Activated naive CD8-positive, alpha-beta T cell treated with anti-CD3 and anti-CD28 coated beads, Interleukin-2, amount 50 U/mL, for 16 hours (primary cell): ENCODE measurements around the gene ARL11.
A peak's percentile ranks its signal among the peaks of the same experiment; 100 is the strongest.
"Not testable (repeated sequence)": the region's sequence is repeated elsewhere in the genome, so short reads cannot be mapped to it uniquely, and the experiment has no call there.

Source experiments
- DNase-seq: peaks from one replicate; pipeline ENCODE4 v3.0.0-alpha.2; 2020; ENCODE audit warnings: low read depth, low spot score

ARL11 gene

DNA sequence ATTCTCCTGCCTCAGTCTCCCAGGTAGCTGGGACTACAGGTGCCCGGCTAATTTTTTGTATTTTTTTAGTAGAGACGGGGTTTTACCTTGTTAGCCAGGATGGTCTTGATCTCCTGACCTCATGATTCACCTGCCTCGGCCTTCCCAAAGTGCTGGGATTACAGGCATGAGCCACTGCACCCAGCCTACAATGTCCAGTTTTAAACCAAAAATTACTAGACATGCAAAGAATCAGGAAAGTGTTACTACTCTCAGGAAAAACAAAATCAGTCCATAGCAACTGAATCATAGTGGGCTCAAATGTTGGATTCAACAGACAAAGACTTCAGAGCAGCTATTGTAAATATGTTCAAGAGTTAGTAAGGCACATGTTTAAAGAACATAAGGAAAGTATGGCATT is 16.3 kb upstream of the ARL11 start:
- DNase-seq = not testable (repeated sequence)

GRCh38 chr13:49615836-49616675 is 12.3 kb upstream of the ARL11 start:
- DNase-seq = no peak

- no peak for DNase-seq
Measured at GRCh38 chr13:49616676-49617065, 11.6 kb upstream of the ARL11 start.

DNA sequence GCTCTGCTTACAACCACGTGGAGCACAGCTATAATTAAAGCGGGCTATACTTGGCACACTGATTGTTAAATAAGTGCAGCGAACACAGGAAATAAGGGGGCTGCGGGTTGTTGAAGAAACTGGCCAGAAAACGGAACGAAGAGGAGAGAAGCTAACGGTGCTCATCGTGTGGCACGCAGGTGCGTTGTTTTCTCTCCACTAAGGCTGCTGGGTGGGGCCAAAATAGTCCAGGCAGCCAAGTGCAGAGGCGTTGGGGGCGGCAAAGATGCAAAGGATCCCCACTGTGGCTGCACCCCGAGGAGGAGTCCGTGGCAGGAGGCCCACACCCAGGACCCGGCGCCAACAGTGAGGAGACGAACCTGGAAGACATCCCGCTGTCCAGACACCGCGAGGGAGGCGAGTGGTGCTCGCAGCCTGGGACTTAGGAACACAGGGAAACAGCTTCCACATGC is 8.1 kb upstream of the ARL11 start:
- DNase-seq = no peak

GRCh38 chr13:49622174-49622946 is 5.9 kb upstream of the ARL11 start:
- no peak for DNase-seq

GRCh38 chr13:49624229-49624628 is 4.1 kb upstream of the ARL11 start:
- no peak for DNase-seq

- DNase-seq = no peak
Measured at GRCh38 chr13:49625392-49626079, 2.8 kb upstream of the ARL11 start.

GRCh38 chr13:49629196-49629938 is 1.1 kb downstream of the ARL11 start:
- DNase-seq = no peak

- no peak for DNase-seq
Measured at GRCh38 chr13:49629947-49630346, 1.6 kb downstream of the ARL11 start.

GRCh38 chr13:49630580-49630979 is 2.3 kb downstream of the ARL11 start:
- DNase-seq = no peak

GRCh38 chr13:49632156-49632555 is 3.8 kb downstream of the ARL11 start:
- DNase-seq = no peak

DNA sequence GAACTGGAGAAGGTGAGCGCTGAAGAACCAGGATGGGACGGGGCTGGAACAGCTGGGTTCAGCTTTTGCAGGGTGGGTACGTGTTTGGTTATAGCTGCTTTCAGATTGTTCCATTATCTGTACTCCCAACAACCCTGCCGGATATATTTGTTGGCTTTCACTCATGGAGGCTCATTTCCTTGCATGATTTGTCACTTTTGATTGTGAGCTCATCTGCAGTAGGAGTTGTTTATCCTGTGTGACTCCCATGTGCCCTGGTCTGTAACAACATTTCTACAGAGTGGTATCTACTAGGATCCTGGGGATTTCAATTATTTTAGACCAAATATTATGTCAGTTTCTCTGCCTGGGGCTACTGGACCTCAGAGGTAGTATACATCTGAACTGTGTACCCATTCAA is 5.4 kb downstream of the ARL11 start:
- DNase-seq = no peak

DNA sequence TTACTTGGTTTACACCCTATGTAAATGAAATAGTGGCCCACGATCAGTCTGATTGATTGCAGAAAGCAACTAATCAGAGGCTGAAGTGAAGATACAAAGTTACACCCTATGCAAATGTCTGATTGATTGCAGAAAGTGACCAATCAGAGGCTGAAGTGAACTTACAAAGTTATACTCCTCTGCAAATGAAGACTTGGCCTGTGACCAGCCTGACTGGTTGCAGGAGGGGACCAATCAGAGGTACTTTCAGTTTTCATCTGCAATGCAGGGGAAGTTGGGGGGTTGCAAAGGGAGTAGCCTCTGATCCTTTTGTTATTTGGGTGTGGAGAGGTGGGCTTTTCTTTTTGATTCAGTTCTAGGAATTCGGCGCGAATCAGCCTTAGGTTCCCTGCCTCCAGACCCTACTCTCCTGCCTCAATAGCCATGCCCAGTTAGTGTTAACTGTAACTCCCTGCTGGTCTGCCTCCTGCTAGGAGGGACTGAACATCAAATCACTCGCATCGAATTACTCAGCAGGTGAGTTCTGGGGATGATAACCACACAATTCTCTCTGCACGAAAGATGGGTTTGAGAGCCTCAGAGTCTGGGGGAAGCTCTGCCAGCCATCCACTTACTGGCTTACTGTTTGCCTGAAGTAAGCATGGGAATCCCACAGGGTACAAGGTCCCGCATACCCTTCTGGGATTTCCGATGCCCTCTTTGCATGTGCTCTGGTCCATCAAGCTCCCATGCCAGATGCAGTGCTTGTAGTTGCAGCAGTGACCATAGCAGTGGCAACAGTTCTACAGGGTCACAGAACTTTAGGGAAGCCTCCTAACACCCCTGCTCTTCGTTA is 7.5 kb downstream of the ARL11 start:
- DNase-seq = peak; percentile 5

GRCh38 chr13:49636705-49637104 is 8.4 kb downstream of the ARL11 start:
- no peak for DNase-seq

DNA sequence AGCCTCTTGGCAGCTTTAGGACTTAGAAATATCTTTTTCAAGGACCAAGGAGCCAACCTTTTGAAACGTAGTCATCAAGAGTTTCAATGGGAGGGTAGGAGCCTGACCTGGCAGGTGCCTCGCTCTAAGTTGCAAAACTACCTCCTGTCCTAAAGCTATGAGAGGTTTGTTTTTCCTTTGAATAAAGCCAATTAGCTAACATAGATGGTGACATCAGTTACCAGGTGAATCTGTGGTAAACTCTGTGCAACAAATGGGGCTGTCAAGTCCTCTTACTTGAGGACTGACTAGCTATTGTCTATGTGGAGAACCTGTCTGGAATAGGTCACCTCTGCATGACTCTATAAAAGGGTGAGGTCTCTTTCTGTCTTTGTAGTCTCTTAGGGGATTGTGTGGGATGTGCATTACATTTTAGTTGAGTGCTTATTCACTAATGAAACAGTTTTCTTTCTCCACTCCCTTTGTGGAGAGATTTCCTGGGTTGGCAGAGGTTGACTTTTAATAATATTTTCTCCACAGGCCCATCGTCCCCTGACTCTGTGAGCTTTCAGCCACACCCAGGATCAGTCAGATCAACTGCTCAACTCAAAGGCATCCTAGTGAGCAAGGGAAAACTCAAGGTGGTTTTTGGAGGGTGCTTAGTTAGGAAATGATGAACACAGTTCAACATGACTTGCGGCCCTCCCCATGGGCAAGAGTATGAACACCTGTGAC is 9.9 kb downstream of the ARL11 start:
- DNase-seq = no peak

DNA sequence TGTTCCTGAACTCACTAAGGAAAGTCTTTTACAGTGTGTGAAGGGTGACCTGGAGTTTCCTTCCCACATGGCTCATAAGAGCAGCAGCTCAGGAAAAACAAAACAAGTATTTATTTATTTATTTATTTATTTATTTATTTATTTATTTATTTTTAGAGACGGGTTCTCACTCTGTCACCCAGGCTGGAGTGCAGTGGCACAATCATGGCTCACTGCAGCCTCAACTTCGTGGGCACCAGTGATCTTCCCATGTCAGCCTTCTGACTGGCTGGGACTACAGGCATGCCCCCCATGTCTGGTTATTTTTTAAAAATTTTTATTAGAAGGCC is 10.4 kb downstream of the ARL11 start:
- DNase-seq = no peak

- DNase-seq = no peak
Measured at GRCh38 chr13:49641801-49642291, 13.5 kb downstream of the ARL11 start.

- no peak for DNase-seq
Measured at GRCh38 chr13:49643035-49643646, 14.8 kb downstream of the ARL11 start.

GRCh38 chr13:49645451-49645850 is 17.1 kb downstream of the ARL11 start:
- no peak for DNase-seq

DNA sequence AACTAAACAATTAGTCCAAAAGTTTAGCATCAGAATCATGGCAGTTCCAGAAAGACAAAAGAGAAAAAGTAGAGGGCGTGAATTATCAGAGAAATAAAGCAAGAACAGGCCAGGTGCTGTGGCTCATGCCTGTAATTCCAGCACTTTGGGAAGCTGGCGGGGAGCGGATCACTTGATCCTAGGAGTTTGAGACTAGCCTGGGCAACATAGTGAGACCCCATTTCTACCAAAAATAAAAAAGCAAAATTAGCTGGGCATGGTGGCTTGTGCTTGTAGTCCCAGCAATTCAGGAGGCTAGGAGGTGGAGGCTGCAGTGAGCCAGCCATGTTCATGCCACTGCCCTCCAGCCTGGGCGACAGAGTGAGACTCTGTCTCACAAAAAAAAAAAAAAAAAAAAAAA is 18.4 kb downstream of the ARL11 start:
- no peak for DNase-seq
